GM19025 (cell line): ENCODE results near the gene KLF1.

Source experiments
- ATAC-seq: cut with Tn5 transposase; IDR thresholded peaks from one replicate; pipeline ENCODE4 v1.9.1; 2021; ENCODE audit warnings: mild to moderate bottlenecking, low read depth, moderate library complexity; ENCODE audit not compliant: unreplicated experiment

The KLF1 gene

DNA sequence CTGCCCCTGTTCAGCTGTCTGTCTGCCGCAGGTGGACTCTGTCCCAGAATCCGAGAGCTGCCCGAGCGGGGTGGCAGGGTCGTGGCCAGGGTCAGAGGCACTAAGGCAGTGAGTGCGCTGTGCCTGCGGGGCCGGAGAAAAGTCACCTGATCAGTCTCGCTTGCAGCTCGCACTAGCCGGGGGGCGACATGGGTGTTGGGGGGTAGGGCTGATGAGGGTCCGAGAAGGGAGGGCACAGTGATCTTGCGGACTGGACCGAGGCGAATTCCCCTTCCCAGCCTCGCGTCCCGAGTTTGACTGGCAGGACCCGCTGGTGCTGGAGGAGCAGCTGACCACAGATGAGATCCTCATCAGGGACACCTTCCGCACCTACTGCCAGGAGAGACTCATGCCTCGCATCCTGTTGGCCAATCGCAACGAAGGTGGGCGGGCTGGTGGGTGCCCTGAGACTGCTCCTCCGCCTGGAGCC lies 4.6 kb upstream of the KLF1 start:
- no peak for ATAC-seq

DNA sequence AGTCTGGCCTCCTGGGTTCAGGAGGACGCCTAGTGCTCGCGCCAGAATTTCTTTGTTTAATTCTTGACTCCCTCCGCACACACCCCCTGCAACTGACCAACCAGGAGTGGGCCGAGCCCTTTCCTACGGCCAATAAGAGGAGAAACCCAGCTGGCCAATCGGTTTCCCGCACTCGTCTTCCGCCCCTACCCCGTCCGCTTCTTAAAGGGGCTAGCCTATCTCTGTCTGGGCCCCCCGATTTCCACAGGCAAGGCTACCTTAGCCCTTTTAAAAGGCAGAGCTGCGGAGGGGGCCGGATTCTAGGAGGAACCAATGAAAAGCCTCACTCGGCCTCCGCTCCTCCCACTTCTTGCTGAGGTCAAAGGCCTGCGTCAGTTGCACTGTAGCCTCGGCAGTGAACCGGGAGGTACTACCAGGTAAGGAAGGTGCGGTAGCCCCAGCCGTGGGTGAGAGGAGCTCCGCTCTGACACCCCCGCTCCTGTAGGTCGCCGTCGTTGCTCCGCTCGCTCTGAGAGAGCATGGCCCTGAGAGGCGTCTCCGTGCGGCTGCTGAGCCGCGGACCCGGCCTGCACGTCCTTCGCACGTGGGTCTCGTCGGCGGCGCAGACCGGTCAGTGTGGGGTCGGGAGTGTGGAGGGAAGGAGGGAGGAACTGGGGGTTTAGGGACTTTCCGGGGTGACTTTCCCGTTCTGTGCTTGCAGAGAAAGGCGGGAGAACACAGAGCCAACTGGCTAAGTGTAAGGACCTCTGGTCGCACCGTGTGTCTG lies 4.0 kb upstream of the KLF1 start, which contains the start of gene GCDH:
Gene GCDH (plus strand): TSS at position 374 of the 766 bp plus-strand sequence. CDS start 145 bp downstream, at position 519.
- peak; percentile 92 for ATAC-seq

DNA sequence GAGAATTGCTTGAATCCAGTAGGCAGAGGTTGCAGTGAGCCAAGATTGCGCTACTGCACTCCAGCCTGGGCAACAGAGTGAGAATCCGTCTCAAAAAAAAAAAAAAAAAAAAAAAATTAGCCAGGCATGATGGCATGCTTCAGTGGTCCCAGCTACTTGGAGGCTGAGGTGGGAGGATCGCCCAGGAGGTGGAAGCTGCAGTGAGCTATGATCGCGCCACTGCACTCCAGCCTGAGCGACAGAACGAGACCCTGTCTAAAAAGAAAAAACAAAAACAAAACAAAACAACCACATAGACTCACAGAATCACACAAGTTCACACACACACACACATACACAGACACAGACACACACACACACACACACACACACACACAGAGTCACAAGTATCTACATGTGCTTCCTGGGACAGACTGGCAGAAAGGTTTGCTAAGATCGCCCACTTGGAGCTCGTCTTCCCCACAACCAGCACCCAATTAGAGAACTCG lies 3.3 kb upstream of the KLF1 start:
- peak; percentile 1 for ATAC-seq

DNA sequence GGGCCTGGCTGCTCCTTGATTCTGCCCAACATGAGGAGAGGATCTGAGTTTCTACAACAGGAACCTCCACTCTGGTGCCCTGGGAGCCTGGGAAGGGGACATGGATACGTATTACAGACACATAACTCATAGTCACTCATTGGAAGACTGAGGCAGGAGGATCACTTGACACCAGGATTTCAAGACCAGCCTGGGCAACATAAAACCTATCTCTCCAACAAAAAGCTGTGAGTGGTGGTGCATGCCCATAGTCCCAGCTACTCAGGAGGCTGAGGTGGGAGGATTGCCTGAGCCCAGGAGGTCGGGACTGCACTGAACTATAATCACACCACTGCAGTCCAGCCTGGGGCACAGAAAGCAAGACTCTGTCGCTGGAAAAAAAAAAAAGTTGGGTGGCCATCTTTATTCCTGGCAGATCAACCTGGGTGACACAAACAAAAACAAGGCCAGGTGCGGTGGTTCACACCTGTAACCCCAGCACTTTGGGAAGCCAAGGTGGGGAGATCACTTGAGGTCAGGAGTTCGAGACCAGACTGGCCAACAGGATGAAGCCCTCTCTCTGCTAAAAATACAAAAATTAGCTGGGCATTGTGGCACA lies 1.1 kb upstream of the KLF1 start:
- no peak for ATAC-seq

DNA sequence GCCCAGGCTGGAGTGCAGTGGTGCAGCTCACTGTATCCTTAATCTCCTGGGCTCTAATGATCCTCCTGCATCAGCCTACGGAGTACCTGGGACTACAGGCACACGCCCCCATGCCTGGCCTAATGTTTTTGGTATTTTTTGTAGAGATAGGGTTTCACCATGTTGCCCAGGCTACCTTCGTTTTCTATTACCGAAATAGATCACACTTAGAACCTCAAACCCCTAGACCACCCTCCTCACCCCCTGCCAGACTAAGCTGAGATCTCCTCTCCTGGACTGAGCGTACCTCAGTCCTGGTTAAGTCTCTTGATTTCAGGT lies 391 bp downstream of the KLF1 start:
- no peak for ATAC-seq

DNA sequence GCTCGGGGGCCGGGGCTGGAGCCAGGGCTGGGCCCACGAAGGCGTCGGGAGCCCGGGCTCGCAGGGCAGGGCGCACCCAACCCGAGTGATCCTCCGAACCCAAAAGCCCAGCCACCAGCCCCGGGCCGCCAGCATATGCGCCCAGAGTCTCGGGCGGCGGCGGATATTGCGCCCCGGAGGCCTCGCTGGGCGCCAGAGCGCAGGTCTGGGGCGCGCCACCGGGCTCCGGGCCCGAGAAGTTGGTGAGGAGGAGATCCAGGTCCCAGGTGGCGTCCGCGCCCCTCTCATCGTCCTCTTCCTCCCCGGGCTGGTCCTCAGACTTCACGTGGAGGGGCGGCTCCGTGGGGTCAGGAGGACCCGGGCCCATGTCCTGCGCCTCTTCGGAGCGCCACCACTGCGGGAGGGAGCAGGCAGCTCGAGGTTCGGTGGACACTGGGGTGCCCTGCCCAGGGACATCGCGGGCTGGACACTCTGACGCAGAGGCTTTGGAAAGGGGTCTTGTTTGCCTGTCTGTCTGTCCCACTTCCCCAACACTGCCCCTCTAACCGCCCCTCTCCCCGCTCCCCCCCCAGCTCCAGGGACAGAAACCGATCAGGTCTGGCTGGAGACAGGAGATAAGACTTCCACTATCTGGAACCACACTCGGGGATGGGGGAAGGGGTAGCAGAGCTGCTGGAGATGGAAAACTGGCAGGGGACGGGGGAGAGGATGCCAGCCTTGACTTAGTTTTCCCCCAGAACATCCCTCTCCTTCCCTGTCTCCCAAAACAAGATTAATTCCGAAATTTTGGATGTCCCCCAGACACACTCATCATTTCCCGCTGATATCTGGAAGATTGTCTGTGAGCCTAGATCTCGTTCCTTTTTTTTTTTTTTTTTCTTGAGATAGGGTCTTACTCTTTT lies 1.0 kb downstream of the KLF1 start:
- ATAC-seq: no peak

DNA sequence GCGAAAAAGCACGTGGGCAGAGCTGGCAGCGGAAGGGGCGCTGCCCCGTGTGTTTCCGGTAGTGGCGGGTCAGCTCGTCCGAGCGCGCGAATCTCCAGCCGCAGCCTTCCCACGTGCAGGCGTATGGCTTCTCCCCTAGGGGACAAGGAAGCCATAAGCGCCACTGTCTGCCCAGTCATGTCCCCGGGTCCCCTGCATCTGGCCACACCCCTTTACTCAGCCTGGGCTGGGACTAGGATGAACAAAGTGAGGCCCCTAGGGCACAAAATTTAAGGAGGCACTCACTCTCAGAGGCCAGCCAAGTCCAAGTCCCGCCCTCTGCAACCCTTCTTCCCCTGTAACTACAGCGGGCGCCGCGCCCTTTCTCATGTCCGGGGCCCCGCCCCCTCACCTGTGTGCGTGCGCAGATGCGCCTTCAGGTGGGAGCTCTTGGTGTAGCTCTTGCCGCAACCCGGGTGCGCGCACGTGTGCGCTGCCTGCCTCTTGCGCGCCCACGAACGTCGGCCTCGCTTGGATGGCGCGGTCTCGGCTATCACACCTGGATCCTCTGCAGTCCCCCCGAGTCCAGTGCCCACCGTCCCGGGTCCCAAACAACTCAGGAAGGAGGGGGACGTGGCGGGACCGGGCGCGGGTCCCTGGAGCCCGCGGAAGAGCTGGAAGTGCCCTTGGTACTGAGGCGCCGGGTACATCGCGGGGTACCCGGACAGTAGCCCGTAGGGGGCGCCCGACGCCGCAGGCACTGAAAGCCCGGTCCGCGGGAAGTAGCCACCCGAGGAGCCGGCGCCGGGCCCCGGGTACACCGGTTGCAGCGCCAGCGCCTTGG lies 1.9 kb downstream of the KLF1 start:
- ATAC-seq: no peak

DNA sequence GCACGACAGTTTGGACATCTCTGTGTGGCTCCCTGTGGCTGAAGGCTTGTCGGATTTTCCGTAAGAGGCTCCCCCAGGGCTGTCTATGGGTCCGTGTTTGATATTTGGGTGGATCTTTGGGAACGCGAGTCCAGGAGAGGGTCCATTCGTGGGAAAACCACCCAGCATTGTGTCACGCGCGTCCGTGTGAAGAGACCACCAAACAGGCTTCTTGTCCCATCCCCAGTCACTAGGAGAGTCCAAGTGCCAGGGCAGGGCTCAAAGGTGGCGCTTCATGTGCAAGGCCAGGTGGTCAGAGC lies 2.4 kb downstream of the KLF1 start:
- ATAC-seq: no peak

DNA sequence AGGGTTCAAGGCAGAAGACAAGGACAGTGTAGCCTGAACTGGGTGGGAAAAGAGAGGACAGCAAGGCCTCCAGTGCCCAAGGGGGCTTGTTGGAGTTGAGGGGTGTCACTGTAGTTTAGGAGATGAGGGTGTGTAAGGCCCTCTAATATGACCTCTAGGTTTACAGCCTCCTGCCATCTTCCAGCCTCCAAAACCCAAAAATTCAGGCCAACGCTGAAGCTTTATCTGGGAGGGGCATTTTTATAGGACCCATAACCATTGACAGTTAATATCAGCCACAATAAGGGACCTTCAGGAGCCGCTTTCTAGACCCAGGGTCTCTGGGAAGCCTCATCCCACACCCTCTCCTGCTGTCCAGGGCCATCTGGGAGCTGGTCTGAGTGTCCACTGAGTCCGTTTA lies 2.8 kb downstream of the KLF1 start:
- no peak for ATAC-seq

DNA sequence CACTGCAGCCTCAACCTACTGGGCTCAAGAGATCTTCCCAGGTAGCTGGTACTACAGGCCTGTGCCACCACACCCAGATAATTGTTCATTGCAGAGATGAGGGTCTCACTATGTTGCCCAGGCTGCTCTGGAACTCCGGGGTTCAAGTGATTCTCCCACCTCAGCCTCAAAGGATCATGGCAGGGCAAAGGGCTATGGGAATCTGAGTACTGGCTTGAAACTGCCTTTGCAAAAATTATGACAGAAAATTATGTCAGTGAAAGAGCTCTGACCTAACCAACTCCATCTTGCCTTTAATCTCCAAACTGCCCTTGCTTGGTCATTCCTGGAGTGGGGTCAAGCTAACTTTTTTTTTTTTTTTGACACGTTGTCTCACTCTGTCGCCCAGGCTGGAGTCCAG lies 4.4 kb downstream of the KLF1 start:
- no peak for ATAC-seq

DNA sequence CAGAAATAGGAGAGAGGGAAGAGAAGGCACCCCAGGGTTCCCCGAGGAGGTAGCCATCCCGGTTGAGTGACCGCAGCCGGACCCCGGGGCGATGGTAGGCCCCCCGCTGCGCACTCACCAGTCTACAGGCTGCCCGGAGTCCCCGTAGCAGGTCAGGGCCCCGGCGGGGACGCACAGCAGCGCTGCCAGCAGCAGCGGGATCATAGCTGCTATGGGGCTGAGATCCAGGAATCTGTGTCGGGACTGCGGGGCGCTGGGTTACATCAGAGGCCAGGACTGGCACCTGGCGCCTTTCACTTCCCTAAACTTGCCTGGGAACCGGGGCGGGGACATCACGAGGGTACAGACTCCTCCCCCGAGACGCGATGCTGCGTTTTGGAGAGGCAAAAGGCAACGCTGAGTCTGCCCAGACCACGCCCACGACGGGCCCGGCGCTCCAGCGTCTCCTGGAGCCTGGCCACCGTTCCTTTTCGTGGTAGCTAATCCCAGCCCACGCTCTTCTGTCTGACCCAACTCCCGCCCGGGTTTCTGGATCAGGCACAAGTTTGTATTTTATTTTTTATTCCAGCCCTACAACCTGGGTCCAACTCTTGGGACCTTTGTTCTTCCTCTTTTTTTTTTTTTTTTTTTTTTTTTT lies 5.7 kb downstream of the KLF1 start, which contains the start of gene DNASE2:
Gene DNASE2 (minus strand): TSS at position 278 of the 637 bp plus-strand sequence. CDS start 74 bp downstream, at position 204.
- ATAC-seq: peak; percentile 83

DNA sequence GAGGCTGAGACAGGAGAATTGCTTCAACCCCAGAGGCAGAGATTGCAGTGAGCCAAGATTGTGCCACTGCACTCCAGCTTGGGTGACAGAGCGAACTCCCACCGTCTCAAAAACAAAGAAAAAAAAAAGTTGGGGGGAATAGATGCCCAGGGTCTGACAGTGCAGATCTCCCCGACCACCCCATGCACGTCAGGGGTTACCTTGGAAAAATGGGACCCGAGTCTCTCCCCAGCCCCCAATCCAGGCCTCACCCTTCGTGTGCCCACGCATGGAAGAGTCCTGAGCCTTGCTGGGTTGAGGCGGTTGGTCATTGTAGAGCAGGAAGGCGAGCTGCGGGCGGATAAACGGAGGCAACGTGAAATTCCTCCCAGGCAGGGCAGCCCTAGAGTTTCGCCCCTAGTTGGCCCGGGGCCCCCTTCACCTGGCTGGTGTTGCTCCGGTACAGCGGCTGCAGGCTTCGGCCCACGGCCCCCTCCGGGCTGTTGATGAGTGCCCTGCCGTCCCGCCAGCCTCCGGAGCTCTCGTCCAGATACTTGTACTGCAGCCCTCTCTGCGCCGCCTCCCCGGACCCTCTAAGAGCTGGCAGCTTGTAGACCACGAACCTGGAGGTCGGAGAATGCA lies 6.3 kb downstream of the KLF1 start:
- ATAC-seq: no peak

DNA sequence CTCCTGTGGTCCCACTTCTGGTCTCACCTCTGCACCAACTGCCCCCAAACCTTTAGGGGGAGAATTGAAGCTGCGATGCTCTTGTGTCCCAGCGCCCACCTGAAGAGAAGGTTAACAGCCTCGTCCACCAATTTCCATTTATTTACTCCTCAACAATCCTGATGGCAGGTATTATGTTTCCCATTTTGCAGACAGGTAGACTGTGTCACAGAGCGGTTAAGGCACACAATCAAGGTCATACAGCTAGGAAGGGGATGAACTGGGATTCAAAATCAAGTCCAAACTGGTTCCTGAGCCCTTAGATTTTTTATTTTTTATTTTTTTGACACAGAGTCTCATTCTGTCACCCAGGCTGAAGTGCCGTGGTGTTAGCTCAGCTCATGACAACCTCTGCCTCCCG lies 11.9 kb downstream of the KLF1 start:
- ATAC-seq: no peak

DNA sequence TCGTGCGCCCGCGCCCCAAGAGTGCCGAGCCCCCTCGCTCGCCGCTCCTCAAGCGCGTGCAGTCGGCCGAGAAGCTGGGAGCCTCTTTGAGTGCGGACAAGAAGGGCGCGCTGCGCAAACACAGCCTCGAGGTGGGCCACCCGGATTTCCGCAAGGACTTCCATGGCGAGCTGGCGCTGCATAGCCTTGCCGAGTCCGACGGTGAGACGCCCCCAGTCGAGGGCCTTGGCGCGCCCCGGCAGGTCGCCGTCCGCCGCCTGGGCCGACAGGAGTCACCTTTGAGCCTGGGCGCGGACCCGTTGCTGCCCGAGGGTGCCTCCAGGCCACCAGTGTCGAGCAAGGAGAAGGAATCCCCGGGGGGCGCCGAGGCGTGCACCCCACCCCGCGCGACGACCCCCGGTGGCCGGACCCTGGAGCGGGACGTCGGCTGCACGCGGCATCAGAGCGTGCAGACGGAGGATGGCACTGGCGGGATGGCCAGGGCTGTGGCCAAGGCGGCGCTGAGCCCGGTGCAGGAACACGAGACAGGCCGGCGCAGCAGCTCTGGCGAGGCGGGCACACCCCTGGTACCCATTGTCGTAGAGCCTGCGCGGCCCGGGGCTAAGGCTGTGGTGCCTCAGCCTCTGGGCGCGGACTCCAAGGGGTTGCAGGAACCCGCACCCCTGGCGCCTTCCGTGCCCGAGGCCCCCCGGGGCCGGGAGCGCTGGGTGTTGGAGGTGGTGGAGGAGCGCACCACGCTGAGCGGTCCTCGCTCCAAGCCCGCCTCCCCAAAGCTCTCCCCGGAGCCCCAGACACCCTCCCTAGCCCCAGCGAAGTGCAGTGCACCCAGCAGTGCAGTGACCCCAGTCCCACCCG lies 12.9 kb downstream of the KLF1 start:
- no peak for ATAC-seq

DNA sequence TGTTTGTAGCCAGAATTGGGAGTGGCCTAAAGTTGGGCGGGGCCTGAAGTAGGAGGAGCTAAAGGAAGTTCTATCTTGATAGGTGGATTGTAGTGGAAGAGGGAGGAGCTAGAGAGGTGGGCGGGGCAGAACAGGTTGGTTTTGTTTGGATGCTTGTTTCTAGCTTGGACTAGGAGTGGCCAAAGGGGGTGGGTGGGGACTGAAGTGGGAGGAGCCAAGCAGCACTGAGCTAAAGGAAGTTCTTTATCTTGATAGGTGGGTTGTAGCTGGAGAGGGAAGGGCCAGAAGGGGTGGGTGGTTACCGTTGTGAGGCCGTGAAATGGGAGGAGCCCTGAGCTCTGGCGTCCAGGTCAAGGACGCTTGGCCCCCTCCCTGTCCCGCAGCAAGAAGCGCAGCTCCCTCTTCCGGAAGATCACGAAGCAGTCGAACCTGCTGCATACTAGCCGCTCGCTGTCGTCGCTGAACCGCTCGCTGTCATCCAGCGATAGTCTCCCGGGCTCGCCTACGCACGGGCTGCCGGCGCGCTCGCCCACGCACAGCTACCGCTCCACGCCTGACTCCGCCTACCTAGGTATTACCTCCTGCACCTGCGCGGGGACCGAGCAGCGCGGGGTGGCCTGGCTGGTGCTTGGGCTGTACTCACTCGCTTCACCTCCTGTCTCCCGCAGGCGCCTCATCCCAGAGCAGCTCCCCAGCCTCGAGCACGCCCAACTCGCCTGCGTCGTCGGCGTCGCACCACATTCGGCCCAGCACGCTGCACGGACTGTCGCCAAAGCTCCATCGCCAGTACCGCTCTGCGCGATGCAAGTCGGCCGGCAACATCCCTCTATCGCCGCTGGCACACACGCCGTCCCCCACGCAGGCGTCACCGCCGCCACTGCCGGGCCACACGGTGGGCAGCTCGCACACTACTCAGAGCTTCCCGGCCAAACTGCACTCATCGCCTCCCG lies 13.8 kb downstream of the KLF1 start:
- ATAC-seq: no peak

DNA sequence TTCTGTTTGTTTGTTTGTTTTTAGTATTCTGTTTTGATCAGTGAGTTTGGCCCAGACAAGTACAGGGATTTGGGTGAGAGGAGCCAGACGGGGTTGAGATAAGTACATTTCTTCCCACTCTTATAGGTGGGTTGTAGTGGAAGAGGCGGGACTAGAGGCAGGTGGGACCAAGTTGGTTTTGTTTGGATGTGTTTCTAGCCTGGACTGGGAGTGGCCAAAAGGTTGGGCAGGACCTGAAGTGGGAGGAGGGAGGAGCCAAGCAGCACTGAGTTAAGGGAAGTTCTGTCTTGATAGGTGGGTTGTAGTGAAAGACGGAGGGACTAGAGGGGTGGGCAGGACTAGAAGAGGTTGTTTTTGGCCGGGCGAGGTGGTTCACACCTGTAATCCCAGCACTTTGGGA lies 14.7 kb downstream of the KLF1 start:
- no peak for ATAC-seq

DNA sequence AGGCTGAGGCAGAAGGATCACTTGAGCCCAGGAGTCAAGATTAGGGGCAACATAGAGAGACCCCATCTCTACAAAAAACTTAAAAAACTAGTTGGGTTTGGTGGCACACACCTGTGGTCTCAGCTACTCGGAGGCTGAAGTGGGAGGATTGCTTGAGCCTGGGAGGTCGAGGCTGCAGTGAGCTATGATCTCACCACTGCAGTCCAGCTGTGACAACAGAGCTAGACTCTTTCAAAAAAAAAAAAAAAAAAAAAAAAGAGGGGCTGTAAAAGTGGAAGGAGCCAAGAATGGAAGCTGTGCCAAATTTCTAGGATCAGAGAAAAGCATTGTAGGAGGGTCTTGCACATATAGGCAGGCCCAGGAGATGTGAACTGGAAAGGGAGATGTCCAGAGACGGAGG lies 15.3 kb downstream of the KLF1 start:
- ATAC-seq: no peak
